GM18858 (cell line): Measurements from ENCODE around the gene LEO1.

Experiments used
- ATAC-seq: cut with Tn5 transposase; IDR thresholded peaks from one replicate; pipeline ENCODE4 v1.9.1; 2021; ENCODE audit not compliant: unreplicated experiment

Gene LEO1

DNA sequence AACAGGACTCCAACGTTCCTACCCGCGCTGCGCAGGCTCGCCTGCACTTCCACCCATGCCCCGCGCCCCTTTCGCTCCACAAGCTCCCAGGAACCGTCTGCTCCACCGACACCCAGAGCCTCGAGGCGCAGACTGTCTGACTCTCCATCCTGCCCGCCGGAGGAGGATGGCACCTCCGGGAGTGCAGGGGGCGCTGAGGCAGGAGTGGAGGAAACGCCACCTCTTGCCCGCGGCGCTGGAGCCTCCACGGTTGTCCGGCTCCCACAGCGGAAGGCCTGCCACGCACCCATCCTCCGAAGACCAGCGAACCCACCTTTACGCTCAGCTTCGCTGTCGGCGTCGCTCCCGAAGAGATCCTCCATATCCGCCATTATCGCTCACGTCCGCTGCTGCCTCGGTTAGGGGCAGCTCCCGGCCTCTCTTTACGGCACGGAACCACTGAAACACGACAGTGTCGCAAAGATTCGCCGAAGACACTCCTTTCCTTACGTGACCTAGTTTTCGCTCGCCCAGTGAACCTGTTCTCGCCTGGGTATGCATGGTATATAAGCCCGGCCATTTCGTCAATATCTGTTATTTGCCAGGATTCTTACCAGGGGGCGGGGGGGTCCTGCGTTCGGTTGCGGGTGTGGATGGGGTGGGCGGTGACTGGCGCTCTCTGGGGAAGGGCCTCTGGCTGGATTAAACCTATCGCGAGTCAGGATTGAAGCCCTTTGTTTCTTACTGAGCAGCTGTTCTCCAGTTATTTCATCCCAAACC is at the start of gene LEO1:
Gene LEO1 (minus strand): TSS at position 404 of the 759 bp plus-strand sequence. CDS start 33 bp downstream, at position 371.
- peak; percentile 73 for ATAC-seq

DNA sequence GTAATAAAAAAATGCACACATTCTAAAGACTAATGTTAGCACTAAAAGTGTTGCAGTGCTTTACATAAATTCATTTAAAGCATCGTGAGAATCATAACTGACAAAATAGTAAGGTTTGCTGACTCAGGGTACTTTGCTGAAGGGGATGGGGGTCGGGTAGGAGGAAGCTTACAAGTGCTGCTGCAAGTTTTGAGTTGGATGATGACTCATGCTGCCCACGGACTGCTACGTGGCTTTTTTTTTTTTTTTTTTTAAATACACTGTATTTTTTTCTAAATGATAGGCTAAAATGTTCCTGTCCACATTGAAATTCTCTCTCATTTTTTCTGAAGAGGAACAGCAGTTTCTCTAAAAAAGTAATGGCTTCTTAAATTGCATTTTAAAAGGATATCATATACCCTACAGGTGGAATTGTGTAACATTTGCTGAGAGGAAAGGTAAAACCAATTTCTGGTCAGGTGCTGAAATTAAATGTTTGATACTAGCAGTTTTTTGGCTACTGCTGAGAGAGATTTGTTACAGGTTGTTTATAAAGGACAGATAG is 49.6 kb upstream of the LEO1 start:
- no peak for ATAC-seq

DNA sequence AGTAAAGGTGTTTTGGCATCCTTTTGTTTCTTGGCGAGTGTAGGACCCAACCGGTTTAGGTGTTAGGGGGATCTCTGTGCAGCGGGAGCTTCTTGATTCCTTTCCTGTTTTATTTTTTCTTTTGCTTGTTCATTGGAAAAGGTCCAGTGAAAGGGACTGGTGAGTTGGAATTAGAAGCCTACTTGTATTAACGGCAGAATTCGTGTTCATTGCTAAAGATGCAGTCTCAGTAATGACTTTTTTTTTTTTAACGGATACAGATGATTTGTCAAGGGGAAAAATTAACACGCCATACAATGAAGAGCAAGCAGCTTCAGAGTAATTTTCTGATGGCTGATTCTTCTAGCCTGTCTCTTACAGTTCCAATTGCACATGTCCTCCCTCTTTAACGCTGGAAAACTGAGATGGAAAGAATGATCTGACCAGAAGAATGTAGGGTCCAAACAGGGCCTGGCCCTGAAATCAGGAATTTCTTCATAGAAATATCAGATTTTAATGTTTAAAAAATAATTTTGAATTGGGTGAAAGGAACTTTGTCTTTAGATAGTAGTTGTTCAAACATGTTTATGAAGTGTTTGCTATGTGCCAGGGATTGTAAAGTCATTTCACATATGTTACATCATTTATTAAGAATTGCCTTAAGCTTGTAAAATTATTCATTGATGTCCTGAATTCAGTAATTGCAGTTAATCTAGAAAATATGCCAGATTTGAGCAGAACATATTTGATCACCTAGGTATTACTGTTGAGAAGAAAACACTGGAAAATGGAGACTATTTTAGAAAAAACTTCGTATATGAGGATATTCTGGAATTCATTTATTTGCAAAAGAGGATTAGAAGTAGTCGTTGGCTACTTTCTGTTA is 48.9 kb upstream of the LEO1 start:
- ATAC-seq: no peak

DNA sequence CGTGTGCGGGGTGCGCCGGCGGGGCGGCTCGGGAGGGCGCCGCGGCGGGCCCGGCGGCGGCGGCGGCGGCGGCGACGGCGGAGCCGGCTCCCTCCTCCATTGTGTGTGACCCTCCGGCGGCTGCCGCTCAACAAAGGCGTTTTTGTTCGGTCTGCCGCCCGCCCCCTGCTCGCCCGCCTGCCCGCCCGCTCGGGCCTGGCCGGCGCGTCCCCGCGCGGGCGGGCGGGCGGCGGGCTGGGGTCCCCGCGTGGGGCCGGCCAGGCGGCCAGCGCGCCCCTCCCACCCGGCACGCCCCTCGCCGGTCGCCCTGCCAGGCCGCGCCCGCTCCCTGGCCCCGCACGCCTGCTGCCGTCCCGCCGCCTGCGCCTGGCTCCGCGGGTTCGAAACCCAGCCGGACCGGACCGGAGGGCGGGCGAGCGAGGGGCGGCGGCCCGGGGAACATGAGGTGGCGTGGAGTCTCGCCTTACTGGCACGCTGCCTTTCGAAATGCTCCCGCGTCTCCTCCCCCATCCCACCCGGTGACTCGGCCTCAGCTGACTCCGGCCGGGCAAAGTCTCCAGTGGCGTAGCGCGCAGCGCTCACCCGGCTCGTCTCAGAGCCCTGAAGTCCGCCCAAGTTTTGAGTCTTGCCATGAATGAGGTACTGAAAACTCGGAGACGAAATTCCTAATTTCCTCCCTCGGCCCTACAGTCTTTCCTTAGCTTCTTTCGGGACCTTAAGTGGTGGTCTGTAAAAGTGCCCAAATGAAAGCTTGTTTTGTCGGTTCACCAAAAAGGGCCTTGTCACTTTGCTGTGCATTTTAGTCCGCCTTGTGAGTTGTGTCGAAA is 48.0 kb upstream of the LEO1 start:
- ATAC-seq: peak; percentile 27

DNA sequence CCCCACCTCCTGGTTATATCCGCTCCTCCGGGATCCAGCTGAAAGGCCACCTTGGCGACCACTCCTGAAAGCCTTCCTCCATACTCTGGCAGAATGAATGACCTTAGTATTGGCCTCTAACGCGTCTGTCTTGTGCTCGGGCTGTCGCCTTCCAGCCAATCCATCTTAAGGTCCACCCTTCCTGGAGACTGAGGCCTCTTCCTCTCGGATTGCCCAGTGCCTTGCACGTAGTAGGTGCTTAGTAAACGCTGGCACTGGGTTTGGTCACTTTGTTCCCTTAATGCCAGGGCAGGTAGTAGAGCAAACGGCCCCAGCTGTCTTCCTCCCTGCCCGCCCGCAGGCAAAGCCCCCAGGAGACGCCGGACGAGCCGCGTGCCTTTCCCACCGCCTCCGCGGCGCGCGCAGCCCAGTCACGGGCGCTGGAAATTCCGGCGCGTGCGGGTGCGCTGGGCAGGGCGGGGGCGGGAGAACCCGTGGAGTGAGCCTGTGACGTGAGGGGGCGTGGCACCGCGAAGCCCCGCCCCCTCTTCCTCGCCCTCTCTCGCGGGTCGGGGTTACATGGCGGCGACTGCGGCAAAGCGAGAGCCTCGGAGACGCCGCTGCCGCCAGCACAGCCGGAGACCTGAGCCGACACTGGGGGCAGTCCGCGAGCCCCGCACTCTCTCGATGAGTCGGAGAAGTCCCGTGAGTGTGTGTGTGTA is 47.3 kb upstream of the LEO1 start, which contains the start of gene MAPK6:
Gene MAPK6 (plus strand): TSS at position 527 of the 701 bp plus-strand sequence. CDS start 27,242 bp downstream, outside the sequence.
- ATAC-seq: peak; percentile 43

DNA sequence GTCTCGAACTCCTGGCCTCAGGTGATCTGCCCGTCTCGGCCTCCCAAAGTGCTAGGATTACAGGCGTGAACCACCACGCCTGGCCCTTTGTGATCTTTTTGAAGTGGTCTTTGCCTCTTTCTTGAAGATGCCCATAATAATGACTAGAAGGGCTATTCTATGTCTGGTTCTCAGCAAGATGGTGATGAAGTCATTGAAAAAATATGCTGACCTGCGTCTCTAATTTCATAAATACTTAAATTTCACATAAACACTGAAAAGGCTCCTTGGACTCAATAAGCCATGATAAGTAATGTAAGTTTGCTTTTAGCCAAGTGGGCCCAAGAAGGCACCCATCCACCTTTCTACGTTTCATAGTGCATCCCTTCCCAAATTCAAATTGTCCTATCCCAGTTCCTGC is 46.7 kb upstream of the LEO1 start:
- no peak for ATAC-seq

DNA sequence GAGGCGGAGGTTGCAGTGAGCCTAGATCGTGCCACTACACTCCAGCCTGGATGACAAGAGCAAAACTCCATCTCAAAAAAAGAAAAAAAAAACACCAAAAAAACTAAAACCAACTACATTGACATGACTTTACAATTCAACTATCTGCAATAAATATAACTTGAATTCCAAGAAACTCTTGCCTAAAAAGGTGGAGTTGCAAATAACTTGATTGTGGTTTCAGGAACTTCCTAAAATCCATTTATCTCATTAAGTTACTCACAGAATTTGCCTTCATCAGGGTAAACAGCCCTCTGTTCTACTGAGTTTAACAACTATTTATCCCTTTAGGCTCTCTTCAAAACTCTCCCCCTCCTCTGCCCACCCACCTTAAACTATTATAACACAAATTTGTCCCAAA is 44.7 kb upstream of the LEO1 start:
- no peak for ATAC-seq

DNA sequence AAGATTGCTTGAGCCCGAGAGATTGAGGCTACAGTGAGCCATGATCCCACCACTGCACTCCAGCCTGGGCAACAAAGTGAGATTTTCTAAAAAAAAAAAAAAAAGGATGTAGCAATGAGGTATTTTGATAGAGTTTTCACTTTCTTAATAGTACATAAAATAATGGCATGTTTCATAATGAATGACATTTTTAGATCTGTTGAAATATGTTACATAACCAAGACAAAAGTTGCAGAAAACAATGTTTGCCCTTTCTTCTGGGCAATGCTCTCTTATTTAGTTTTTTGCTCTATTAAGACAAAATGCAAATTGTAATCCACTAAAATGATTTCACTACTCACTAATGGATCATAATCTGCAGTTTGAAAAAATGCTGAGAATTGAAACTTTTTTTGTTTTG is 43.0 kb upstream of the LEO1 start:
- no peak for ATAC-seq

DNA sequence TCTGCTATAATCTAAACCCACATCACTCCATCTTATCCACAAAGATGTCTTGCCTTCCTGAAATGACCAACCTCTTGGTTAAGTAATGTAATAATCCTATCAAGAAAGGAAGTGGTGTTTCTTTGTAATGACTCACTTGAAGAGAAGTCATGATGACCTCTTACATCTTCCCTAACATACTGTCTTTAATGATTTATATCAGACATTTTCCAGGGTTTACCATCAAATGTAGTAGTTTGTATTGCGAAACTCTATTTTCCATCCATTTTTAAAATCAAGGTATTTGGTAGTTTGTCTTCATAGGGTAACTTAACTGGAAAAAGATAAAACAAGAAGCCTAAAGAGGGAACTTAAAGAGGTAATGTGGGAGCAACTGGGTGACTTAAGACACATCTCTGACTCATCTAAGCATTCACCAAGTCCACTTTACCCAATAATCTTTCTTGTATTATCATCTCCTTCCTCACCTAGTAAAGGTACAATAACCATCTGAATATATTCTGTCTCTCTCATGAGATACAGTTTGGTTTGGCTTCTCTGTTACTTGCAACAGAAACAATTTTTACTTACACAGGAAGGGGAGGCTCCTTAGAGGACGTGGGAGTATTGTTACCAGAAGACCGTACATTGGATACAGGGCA is 41.7 kb upstream of the LEO1 start:
- peak; percentile 39 for ATAC-seq

DNA sequence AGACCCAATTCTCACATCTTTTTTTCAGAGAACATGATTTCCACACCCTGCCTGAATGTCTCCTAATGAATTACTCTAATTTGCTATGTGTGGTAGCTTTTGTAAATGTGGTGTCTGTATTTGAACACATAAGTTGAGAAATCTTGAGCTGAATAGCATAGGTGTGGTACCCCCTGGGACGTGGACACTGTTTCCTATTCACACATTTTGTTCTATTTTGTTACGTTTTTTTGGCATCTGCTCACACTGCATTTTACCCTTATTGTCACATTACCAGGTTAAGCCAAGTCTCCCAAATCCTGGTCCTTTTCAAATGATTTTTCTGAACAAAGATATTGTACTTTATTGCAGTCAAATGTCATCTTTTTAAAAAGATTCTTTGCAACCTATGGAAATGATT is 40.6 kb upstream of the LEO1 start:
- ATAC-seq: no peak

DNA sequence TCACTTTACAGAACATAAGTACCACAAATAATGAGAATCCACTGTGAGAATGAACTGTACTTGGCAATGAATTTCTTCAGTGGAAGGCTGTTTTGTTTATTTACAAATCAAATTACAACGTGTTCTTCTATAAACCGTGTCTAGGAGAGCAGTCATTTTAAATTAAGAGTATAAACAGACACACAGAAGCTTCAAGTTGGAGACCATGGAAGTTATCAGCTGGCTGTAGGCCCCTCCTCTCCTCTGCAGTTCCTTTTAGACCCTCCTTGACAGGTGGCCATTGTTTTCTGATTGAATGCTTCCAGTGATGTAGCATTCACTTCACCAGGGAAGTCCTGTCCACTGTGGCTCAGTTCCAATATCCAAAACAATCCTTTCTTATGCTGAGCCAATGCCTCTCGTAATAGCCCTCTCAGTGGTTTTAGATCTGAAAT is 40.1 kb upstream of the LEO1 start:
- ATAC-seq: no peak

DNA sequence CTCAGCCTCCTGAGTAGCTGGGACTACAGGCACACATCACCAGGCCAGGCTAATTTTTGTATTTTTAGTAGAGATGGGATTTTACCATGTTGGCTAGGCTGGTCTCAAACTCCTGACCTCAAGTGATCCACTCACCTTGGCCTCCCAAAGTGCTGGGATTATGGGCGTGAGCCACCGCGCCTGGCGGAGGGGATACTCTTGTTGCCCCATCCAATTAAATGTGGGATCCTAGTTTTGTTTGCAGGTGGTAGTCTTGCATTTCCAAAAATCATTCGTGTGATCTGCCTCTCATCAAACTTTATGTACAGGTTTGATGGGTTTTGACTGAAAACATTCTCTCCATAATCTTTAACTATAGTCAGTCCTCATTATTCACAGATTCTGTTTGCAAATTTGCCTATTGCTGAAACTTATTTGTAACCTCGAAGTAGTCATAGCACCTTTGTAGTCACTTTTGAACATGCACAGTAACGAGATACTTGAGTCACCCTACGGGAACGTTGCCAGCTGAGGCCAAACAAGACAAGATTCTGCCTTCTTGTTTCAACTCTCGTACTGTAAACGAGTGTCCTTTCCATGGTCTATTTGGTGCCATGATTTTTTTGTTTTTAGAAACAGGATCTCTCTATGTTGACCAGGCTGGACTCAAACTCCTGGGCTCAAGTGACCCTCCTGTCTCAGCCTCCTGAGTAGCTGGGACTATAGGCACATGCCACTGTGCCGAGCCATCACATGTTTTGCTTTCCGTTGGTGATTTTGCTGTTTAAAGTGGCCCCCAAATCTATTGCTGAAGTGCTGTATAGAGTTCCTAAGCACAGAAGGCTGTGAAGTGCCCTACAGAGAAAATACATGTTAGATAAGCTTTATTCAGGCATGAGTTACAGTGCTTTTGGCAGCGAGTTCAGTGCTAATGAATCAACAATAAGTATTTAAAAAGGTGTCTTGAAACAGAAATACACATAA is 39.3 kb upstream of the LEO1 start:
- peak; percentile 18 for ATAC-seq

DNA sequence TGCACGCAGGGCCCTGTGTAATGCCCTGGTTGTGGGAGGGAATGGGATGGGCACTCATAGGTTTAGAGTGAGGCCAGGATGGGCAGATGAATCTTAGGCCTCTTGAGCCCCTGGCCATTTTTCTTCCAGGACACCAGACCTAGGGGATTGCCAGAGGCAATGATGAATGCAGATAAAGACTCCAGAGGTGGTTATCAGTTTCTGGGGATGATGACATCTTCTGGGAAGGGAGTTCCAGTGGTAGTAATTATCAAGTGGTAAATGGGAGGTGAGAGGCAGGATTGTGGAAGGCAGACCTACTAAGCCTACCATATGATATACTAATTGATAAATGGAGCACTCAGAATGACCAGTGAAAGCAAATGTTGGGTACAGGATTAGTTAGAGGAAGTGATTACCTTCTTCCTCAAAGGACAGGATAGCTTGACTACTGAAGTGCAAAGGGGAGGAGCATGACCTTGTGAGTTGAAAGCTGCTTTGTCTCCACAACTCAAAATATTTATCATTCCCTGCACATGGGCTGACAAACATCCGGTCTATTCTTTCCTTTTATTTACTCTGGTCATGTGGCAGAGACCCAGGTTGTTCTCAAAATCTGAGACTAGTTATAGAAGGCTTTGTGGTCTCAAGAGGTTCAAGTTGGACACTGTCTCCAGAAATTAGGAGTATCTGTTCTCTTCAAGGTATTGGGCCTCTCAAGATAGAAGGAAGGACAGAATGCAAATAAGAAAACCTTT is 37.3 kb upstream of the LEO1 start:
- no peak for ATAC-seq

DNA sequence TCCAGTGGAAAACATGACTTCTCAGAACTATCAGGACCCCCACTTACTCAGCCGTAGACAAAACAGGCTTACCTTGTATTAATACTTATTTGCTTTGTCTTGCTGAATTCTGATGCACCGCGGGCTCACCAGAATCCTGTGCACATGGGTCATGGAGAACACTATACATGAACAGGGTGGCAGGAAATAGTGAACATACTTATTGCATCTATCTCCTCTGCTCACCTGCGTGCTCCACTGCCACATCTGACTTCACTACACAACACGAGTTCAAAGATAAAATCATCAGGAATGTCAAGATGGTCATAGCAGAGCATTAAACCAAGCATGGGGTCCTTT is 36.8 kb upstream of the LEO1 start:
- ATAC-seq: no peak

DNA sequence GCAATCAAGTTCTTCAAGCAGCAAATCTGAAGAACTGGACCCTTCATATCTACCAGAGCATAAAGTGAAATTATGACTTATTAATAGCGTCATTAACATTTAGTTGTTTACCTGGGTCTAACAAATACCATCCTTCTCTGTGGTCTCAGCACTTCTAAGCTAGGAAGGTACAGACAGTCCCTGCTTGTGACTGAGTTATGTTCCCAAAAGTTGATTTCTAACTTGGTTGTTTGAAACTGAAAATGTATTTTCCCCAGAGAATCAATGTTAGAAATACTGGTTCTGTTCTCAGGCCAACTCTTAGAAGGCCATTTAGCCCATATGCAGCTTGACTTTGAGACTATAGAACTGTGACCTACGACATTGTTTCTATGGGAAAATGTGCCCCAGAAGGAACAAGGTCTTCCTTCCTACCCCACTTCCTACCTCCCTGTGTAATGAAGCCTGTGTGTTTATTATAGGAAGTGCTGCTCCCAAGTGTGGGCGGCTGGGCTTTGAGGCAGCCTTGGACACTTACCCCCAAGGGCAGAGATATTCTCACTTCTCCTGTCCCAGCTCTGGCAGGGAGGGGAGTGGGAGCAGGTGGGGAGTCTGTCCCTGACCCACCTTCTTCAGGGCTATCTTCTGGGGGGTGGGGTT is 35.2 kb upstream of the LEO1 start:
- ATAC-seq: peak; percentile 18

DNA sequence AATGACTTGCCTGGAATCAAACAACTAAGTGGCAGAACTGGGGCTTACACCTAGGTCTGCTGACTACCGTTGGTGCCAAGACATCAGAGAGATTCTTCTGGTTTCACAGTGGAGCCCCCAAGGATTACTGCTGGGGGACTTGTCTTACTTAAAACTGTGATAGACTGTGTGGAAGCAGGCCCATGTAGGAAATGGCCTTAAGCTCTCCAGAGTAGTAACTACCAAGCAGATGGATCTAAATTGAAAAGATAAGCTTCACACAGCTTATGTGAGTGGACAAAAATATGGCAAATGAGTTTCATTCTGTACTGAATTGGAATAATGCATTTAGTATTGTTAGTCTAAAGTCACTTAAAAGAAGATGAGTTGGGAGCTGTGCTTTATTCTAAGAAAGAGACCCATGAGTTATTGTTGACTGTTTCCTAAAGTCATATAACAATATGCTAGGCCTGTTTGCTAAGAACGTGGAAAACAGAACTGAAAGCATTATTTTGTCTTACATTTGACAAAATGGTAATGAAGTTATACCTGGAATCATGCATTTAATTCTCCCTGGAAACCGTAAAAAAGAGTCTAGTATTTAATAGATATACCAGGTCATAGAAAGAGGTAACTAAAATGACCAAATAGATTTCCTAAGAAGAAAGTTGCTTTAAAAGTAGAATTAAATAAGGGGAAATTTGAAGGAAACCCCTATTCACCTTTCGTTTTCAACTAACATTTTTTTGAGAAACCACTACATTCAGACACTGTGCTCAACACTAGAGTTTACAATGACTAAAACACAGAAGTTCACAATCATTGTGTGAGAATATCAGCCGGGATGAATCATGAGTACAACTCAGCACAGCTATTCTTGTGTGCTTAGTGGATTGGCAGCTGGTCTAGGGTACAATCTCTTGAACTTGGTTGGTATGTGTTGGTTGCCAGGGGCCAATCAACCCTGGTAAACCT is 34.4 kb upstream of the LEO1 start:
- peak; percentile 69 for ATAC-seq
